Osteoblast (primary cell): ENCODE results near the gene CFAP45. TPM values are rescaled to one million over a fixed set of nuclear protein-coding genes. Genes with fewer than 3 reads are reported as not detected.

Source experiments
- DNase-seq: peaks from one replicate; pipeline ENCODE4 v3.0.0; 2011; ENCODE audit warnings: low spot score, mixed read lengths; ENCODE audit not compliant: insufficient read length; ENCODE audit errors: missing footprints
- H2AFZ ChIP-seq: 2 replicates; pipeline ENCODE4 v1.6.0; 2011; ENCODE audit warnings: mild to moderate bottlenecking, low read length
- H3K27ac ChIP-seq: 2 replicates; pipeline ENCODE4 v1.5.1; 2011; ENCODE audit warnings: mild to moderate bottlenecking, low read depth, low read length, moderate library complexity
- H3K27me3 ChIP-seq: 2 replicates; pipeline ENCODE4 v1.6.0; 2012; ENCODE audit warnings: mild to moderate bottlenecking, control low read depth, inconsistent platforms, low read length, moderate library complexity; ENCODE audit not compliant: insufficient read depth
- H3K36me3 ChIP-seq: 2 replicates; pipeline ENCODE4 v1.5.1; 2011; ENCODE audit warnings: mild to moderate bottlenecking, low read length, control low read depth, moderate library complexity; ENCODE audit not compliant: insufficient read depth
- H3K4me1 ChIP-seq: 2 replicates; pipeline ENCODE4 v1.5.1; 2011; ENCODE audit warnings: mild to moderate bottlenecking, low read length, control low read depth, moderate library complexity; ENCODE audit not compliant: insufficient read depth
- H3K4me2 ChIP-seq: 2 replicates; pipeline ENCODE4 v1.6.0; 2011; ENCODE audit warnings: mild to moderate bottlenecking, low read length; ENCODE audit not compliant: insufficient read depth
- H3K4me3 ChIP-seq: fragments of 200-600 bp; sonication (generic); 3 replicates; pipeline ENCODE4 v1.5.1; 2012; ENCODE audit warnings: mild to moderate bottlenecking, low read length, inconsistent platforms; ENCODE audit not compliant: insufficient read depth
- H3K79me2 ChIP-seq: 2 replicates; pipeline ENCODE4 v1.6.0; 2012; ENCODE audit warnings: mild to moderate bottlenecking, low read length, control low read depth, inconsistent platforms; ENCODE audit not compliant: insufficient read depth
- H3K9me3 ChIP-seq: 2 replicates; pipeline ENCODE4 v1.5.1; 2011; ENCODE audit warnings: low read depth, low read length, control low read depth
- H4K20me1 ChIP-seq: 2 replicates; pipeline ENCODE4 v1.6.0; 2012; ENCODE audit warnings: mild to moderate bottlenecking, low read length, control low read depth; ENCODE audit not compliant: insufficient read depth
- CTCF ChIP-seq: IDR thresholded peaks from 2 replicates; pipeline ENCODE4 v1.5.1; 2011; ENCODE audit warnings: mild to moderate bottlenecking, low read depth, low read length, moderate library complexity; ENCODE audit errors: extremely low read depth
- small RNA-seq: library from RNA; depleted of rRNA; stranded (forward); fragments of <200 nt; gene quantifications from one replicate; pipeline ENCODE3, GENCODE V24; 2012
- total RNA-seq: library from RNA; depleted of rRNA; stranded (reverse); fragments of >200 nt; gene quantifications from 2 replicates; pipeline ENCODE4 v1.2.3, GENCODE V29; 2012

The CFAP45 gene
- total RNA-seq, 1 donor, result 0.36 TPM

- Histone ChIP-seq H3K27me3 (peaks cover 17% of the 10 kb centered on the region), H3K27ac (no peak overlapping the region), H3K4me1 (peaks cover 6% of the 10 kb centered on the region), H2AFZ (no peak overlapping the region), H3K79me2 (no peaks in the 10 kb centered on the region), H3K9me3 (no peaks in the 10 kb centered on the region), H3K36me3 (no peaks in the 10 kb centered on the region), H3K4me2 (no peak overlapping the region), H3K4me3 (no peak overlapping the region), H4K20me1 (no peaks in the 10 kb centered on the region)
- no peak for DNase-seq
- no peak for TF ChIP-seq CTCF
These were observed 72.9 kb downstream of the CFAP45 start for GRCh38 chr1:159827102-159827490.

GRCh38 chr1:159826441-159827101 lies 73.4 kb downstream of the CFAP45 start, which contains the start of gene SLAMF8:
Gene SLAMF8 (plus strand): TSS chr1:159826873. CDS start chr1:159826899, 26 bp downstream.
- no peak for TF ChIP-seq CTCF
- Histone ChIP-seq H3K4me3 (no peak within 1 kb of the TSS), H3K27ac (no peak within 1 kb of the TSS), H3K4me2 (no peak within 1 kb of the TSS), H2AFZ (no peak within 1 kb of the TSS), H3K4me1 (peaks cover 6% of the 10 kb centered on the region), H3K36me3 (no peaks in the 10 kb centered on the region), H3K9me3 (no peaks in the 10 kb centered on the region), H3K27me3 (peaks cover 21% of the 10 kb centered on the region), H3K79me2 (no peaks in the 10 kb centered on the region), H4K20me1 (no peaks in the 10 kb centered on the region)
- no peak for DNase-seq

GRCh38 chr1:159825564-159825963 lies 74.4 kb downstream of the CFAP45 start:
- H3K4me2 ChIP-seq, result no peak overlapping the region
- peaks cover 6% of the 10 kb centered on the region for H3K4me1 ChIP-seq
- no peaks in the 10 kb centered on the region for H3K36me3 ChIP-seq
- no peaks in the 10 kb centered on the region for H3K79me2 ChIP-seq
- H2AFZ ChIP-seq, result no peak overlapping the region
- DNase-seq, result no peak
- no peak overlapping the region for H3K4me3 ChIP-seq
- H3K9me3 ChIP-seq, result no peaks in the 10 kb centered on the region
- H3K27ac ChIP-seq, result no peak overlapping the region
- H3K27me3 ChIP-seq, result peaks cover 24% of the 10 kb centered on the region
- H4K20me1 ChIP-seq, result no peaks in the 10 kb centered on the region
- no peak for TF ChIP-seq CTCF

GRCh38 chr1:159823406-159823805 lies 76.6 kb downstream of the CFAP45 start:
- no peak for DNase-seq
- Histone ChIP-seq H3K27me3 (peaks cover 24% of the 10 kb centered on the region), H4K20me1 (no peaks in the 10 kb centered on the region), H3K79me2 (no peaks in the 10 kb centered on the region), H3K4me2 (no peak overlapping the region), H3K36me3 (no peaks in the 10 kb centered on the region), H3K4me3 (no peak overlapping the region), H3K9me3 (no peaks in the 10 kb centered on the region), H3K4me1 (no peaks in the 10 kb centered on the region), H3K27ac (no peak overlapping the region), H2AFZ (no peak overlapping the region)
- TF ChIP-seq CTCF, result no peak

Small RNAs within 50 kb of the gene (small RNA-seq; reads per million reads assigned to genes)
- gene MIR4259 (not detected), gene RF00570 (not detected)

Other genes starting within 250 kb of the CFAP45 start
- not detected in 2 replicates for gene CRP, start 185.6 kb downstream of the CFAP45 start, total RNA-seq
- gene DUSP23, start 119.2 kb downstream of the CFAP45 start, total RNA-seq, result 13.8 and 15.9 TPM in 2 replicates
- gene FCRL6, start 97.8 kb downstream of the CFAP45 start, total RNA-seq, result not detected in 2 replicates
- under 0.01 and 0.36 TPM in 2 replicates for gene SLAMF8, start 73.3 kb downstream of the CFAP45 start, total RNA-seq
- not detected in 2 replicates for gene VSIG8, start 37.5 kb downstream of the CFAP45 start, total RNA-seq
- gene TAGLN2, start 25.3 kb upstream of the CFAP45 start, total RNA-seq, result 156 and 159 TPM in 2 replicates
- under 0.01 TPM in 2 replicates for gene IGSF9, start 45.4 kb upstream of the CFAP45 start, total RNA-seq
- gene SLAMF9, start 54.1 kb upstream of the CFAP45 start, total RNA-seq, result not detected in 2 replicates
- gene PIGM, start 131.8 kb upstream of the CFAP45 start, total RNA-seq, result 7.2 and 7.4 TPM in 2 replicates
- not detected in 2 replicates for gene KCNJ10, start 170.0 kb upstream of the CFAP45 start, total RNA-seq
- not detected in 2 replicates for gene KCNJ9, start 181.4 kb upstream of the CFAP45 start, total RNA-seq
- 18.0 and 19.9 TPM in 2 replicates for gene IGSF8, start 198.5 kb upstream of the CFAP45 start, total RNA-seq
- gene ATP1A2, start 215.6 kb upstream of the CFAP45 start, total RNA-seq, result 0.72 and 1.2 TPM in 2 replicates